Peyer's patch (tissue), 4 donors: ENCODE measurements around the gene CELSR1.
A peak's percentile ranks its signal among the peaks of the same experiment; 100 is the strongest.

ENCODE experiments used
- CTCF ChIP-seq, 6 experiments: fragments of 450-650 bp in 4 of 6; fragments of 200-600 bp in 2 of 6; sonication (generic) in 1 of 6; IDR thresholded peaks; one replicate each; pipeline ENCODE4 v1.5.1; 2017 to 2019; ENCODE audit warnings: antibody characterized with exemption in 6 of 6, mild to moderate bottlenecking in 3 of 6, moderate library complexity in 1 of 6
- POLR2A ChIP-seq, 2 donors: fragments of 450-650 bp; IDR thresholded peaks; one replicate each; pipeline ENCODE4 v1.5.1; 2017; ENCODE audit warnings: antibody characterized with exemption in 2 of 2, mild to moderate bottlenecking in 2 of 2, moderate library complexity in 2 of 2

DNA sequence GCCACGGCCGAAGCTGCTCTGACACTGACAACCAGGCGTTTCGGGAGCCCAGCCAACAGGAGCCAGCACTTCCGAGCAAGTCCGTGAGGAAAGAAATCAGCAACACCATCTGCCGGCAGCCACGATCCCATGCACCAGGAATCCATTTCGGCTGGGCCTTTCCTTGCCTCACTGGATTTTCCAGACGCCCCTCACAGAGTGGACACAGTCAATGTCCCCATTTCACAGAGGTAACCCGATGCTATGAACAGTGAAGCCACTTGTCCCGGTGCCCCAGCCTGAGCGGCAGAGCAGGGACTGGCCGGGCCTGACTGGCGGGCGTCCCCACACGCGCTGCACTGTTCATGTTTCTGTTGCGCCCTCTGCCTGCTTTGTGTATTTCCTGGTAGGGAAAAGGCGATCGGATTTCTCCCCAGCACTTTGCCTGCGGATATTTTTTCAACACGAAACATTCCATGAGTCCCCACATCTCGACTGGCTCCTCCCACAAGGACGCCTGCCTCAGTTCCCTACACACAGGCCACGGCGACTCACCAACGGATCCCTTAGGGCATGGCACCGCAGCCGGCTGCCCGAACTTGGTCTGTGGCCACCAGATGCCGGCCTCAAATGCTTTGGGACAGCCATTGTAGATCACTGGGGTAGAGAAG is 146.6 kb downstream of the CELSR1 start:
- TF ChIP-seq CTCF (IDR thresholded peaks at IDR 0.05) (peak in 4 of 6 experiments; percentile 31 to 69 (median 60)), POLR2A (IDR thresholded peaks at IDR 0.05) (no peak)
